ENCODE data around the gene GABBR2. TPM values are rescaled to one million over a fixed set of nuclear protein-coding genes. Genes with fewer than 3 reads are reported as not detected.

The GABBR2 gene
- polyA plus RNA-seq, 1 of the 3 experiments (the other 2 are of a cell fraction) = not detected

DNA sequence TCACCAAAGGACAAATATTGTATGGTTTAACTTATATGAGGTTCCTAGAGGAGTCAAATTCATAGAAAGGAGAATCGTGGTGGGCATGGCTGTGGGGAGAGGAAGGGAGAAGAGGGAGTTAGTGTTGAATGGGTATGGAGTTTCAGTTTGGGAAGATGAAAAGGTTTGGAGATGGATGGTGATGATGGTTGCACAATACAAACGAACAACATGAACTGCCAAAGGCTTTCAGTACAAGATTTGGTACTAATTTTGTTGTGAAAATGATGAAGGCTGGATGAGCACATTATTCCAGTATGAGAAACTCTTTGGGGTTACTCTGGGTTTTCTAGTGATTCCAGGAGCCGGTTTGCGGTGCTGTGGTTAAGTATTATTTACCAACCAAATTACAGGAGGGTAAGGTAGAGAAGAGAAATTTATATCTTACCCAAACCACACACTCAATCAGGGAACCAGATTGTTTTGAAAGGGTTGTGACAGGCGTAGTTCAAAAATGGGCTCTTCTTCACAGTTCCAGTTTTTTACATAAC, 341.3 kb downstream of the GABBR2 start:
- CTCF ChIA-PET = no interaction called here
- Histone ChIP-seq H3K27ac (ENCODE audit: low read depth in 2 of 2, low read length in 1 of 2) (no peak overlapping the region), H3K79me2 (ENCODE audit: insufficient read depth) (no peaks in the 10 kb centered on the region), H2AFZ (ENCODE audit: low read depth) (no peak overlapping the region), H3K4me3 (ENCODE audit: low read depth in 2 of 2, low read length in 1 of 2) (no peak overlapping the region), H3K4me2 (no peak overlapping the region), H3F3A (replicated peaks; ENCODE audit: insufficient read depth) (no peaks in the 10 kb centered on the region), H3K4me1 (ENCODE audit: control insufficient read depth in 1 of 2, insufficient read depth in 2 of 2, low read depth in 1 of 2, low read length in 1 of 2) (no peaks in the 10 kb centered on the region), H3K9ac (no peak overlapping the region), H3K27me3 (ENCODE audit: insufficient read depth) (no peaks in the 10 kb centered on the region), H3K9me2 (no peaks in the 10 kb centered on the region), H3K9me3 (no peaks in the 10 kb centered on the region), H3K36me3 (replicated peaks in 1 of 2; ENCODE audit: control insufficient read depth in 1 of 2, insufficient read depth in 2 of 2, low read length in 1 of 2) (no peaks in the 10 kb centered on the region), H4K20me1 (ENCODE audit: insufficient read depth) (no peaks in the 10 kb centered on the region)
- POLR2A ChIA-PET = no interaction called here
- WGBS (ENCODE audit: low lambda C conversion rate) = 34% methylated on average over 5 of the region's 5 CpGs
- no peak for DNase-seq
- no peak for TF ChIP-seq JUND (IDR thresholded peaks at IDR 0.05)
- TF ChIP-seq YY1 (IDR thresholded peaks at IDR 0.05; ENCODE audit: low read depth) = no peak
- TF ChIP-seq, protein P1, sequence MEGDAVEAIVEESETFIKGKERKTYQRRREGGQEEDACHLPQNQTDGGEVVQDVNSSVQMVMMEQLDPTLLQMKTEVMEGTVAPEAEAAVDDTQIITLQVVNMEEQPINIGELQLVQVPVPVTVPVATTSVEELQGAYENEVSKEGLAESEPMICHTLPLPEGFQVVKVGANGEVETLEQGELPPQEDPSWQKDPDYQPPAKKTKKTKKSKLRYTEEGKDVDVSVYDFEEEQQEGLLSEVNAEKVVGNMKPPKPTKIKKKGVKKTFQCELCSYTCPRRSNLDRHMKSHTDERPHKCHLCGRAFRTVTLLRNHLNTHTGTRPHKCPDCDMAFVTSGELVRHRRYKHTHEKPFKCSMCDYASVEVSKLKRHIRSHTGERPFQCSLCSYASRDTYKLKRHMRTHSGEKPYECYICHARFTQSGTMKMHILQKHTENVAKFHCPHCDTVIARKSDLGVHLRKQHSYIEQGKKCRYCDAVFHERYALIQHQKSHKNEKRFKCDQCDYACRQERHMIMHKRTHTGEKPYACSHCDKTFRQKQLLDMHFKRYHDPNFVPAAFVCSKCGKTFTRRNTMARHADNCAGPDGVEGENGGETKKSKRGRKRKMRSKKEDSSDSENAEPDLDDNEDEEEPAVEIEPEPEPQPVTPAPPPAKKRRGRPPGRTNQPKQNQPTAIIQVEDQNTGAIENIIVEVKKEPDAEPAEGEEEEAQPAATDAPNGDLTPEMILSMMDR (IDR thresholded peaks at IDR 0.05) = no peak
- TF ChIP-seq FOXM1 (IDR thresholded peaks at IDR 0.05; ENCODE audit: low read depth) = no peak
- TF ChIP-seq EP300 (IDR thresholded peaks at IDR 0.05; ENCODE audit: borderline replicate concordance in 1 of 2, low read depth in 1 of 2, low read length in 1 of 2) = no peak

DNA sequence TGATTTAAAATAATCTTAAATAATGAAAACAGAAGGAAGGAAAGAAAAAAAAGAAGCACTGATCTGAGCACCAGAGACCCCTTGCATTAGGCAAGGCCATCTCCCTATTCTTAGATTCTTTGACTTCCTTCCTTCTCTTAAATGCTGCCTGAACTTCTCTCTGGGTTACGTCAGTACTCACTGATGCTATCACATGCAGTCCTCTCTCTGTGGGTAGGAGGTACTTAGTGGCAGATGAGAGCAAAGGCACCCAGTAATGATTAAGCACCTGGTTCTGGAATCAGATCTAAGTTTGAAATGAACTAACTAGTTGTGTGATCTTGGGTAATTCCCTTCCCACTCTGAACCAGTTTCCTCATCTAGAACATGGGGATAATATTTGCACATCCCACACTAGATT, 343.0 kb downstream of the GABBR2 start:
- WGBS (ENCODE audit: low lambda C conversion rate) = 21% methylated on average over 1 of the region's 1 CpG
- TF ChIP-seq YY1 (IDR thresholded peaks at IDR 0.05; ENCODE audit: low read depth) = no peak
- TF ChIP-seq MXI1 (IDR thresholded peaks at IDR 0.05; ENCODE audit: low read depth, low read length) = no peak
- TF ChIP-seq FOXJ3 (CRISPR knock-in tag; IDR thresholded peaks at IDR 0.05) = no peak
- no peak for TF ChIP-seq CHD2 (IDR thresholded peaks at IDR 0.05; ENCODE audit: low read length, partially characterized antibody)
- TF ChIP-seq RAD21 (IDR thresholded peaks at IDR 0.05; ENCODE audit: low read length) = no peak
- TF ChIP-seq, protein P1 (IDR thresholded peaks at IDR 0.05) = no peak
- TF ChIP-seq, protein P2, sequence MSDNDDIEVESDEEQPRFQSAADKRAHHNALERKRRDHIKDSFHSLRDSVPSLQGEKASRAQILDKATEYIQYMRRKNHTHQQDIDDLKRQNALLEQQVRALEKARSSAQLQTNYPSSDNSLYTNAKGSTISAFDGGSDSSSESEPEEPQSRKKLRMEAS (IDR thresholded peaks at IDR 0.05; ENCODE audit: low read depth) = no peak
- no peak for TF ChIP-seq TEAD4 (IDR thresholded peaks at IDR 0.05; ENCODE audit: borderline replicate concordance, insufficient read depth)
- TF ChIP-seq, protein P3, sequence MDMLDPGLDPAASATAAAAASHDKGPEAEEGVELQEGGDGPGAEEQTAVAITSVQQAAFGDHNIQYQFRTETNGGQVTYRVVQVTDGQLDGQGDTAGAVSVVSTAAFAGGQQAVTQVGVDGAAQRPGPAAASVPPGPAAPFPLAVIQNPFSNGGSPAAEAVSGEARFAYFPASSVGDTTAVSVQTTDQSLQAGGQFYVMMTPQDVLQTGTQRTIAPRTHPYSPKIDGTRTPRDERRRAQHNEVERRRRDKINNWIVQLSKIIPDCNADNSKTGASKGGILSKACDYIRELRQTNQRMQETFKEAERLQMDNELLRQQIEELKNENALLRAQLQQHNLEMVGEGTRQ (IDR thresholded peaks at IDR 0.05; ENCODE audit: borderline replicate concordance, low read depth, low read length) = no peak
- TF ChIP-seq SMC3 (IDR thresholded peaks at IDR 0.05; ENCODE audit: low read depth, low read length) = no peak
- TF ChIP-seq TAF1 (IDR thresholded peaks at IDR 0.05; ENCODE audit: borderline replicate concordance, low read depth, low read length) = no peak
- TF ChIP-seq, protein P4, sequence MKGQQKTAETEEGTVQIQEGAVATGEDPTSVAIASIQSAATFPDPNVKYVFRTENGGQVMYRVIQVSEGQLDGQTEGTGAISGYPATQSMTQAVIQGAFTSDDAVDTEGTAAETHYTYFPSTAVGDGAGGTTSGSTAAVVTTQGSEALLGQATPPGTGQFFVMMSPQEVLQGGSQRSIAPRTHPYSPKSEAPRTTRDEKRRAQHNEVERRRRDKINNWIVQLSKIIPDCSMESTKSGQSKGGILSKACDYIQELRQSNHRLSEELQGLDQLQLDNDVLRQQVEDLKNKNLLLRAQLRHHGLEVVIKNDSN (IDR thresholded peaks at IDR 0.05; ENCODE audit: borderline replicate concordance, low read depth) = no peak
- no peak for TF ChIP-seq ELF1 (IDR thresholded peaks at IDR 0.05)
- TF ChIP-seq EP300 (IDR thresholded peaks at IDR 0.05; ENCODE audit: borderline replicate concordance in 1 of 2, low read depth in 1 of 2, low read length in 1 of 2) = no peak
- TF ChIP-seq, protein P5, sequence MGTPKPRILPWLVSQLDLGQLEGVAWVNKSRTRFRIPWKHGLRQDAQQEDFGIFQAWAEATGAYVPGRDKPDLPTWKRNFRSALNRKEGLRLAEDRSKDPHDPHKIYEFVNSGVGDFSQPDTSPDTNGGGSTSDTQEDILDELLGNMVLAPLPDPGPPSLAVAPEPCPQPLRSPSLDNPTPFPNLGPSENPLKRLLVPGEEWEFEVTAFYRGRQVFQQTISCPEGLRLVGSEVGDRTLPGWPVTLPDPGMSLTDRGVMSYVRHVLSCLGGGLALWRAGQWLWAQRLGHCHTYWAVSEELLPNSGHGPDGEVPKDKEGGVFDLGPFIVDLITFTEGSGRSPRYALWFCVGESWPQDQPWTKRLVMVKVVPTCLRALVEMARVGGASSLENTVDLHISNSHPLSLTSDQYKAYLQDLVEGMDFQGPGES (IDR thresholded peaks at IDR 0.05; ENCODE audit: low read depth, low read length) = no peak
- no peak for TF ChIP-seq JUND (IDR thresholded peaks at IDR 0.05)
- TF ChIP-seq RXRA (IDR thresholded peaks at IDR 0.05; ENCODE audit: borderline replicate concordance, low read depth) = no peak
- TF ChIP-seq, protein P6, sequence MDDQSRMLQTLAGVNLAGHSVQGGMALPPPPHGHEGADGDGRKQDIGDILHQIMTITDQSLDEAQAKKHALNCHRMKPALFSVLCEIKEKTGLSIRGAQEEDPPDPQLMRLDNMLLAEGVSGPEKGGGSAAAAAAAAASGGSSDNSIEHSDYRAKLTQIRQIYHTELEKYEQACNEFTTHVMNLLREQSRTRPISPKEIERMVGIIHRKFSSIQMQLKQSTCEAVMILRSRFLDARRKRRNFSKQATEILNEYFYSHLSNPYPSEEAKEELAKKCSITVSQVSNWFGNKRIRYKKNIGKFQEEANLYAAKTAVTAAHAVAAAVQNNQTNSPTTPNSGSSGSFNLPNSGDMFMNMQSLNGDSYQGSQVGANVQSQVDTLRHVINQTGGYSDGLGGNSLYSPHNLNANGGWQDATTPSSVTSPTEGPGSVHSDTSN (IDR thresholded peaks at IDR 0.05) = no peak

More for the DNA sequence above, 343.0 kb downstream of the GABBR2 start:
- Histone ChIP-seq H3K4me2 (no peak overlapping the region), H3F3A (replicated peaks; ENCODE audit: insufficient read depth) (no peaks in the 10 kb centered on the region), H3K27ac (ENCODE audit: low read depth in 2 of 2, low read length in 1 of 2) (no peak overlapping the region), H3K4me1 (ENCODE audit: control insufficient read depth in 1 of 2, insufficient read depth in 2 of 2, low read depth in 1 of 2, low read length in 1 of 2) (no peaks in the 10 kb centered on the region), H3K4me3 (ENCODE audit: low read depth in 2 of 2, low read length in 1 of 2) (no peak overlapping the region), H3K9me3 (no peaks in the 10 kb centered on the region), H3K9me2 (no peaks in the 10 kb centered on the region), H2AFZ (ENCODE audit: low read depth) (no peak overlapping the region), H4K20me1 (ENCODE audit: insufficient read depth) (no peaks in the 10 kb centered on the region), H3K27me3 (ENCODE audit: insufficient read depth) (no peaks in the 10 kb centered on the region), H3K9ac (no peak overlapping the region), H3K79me2 (ENCODE audit: insufficient read depth) (no peaks in the 10 kb centered on the region), H3K36me3 (replicated peaks in 1 of 2; ENCODE audit: control insufficient read depth in 1 of 2, insufficient read depth in 2 of 2, low read length in 1 of 2) (no peaks in the 10 kb centered on the region)
- no peak for DNase-seq
- POLR2A ChIA-PET = no interaction called here
- CTCF ChIA-PET = interaction anchor here (1.0 kb wide), 1 partner anchor 21 kb away, joined by 3 read pairs; no protein-coding TSS in a partner anchor
